GM06990 (cell line): ENCODE measurements around the gene CLEC19A.
"Not testable (repeated sequence)": the region's sequence is repeated elsewhere in the genome, so short reads cannot be mapped to it uniquely, and the experiment has no call there.

Experiments
- DNase-seq: peaks from one replicate; pipeline ENCODE4 v3.0.0-alpha.2; 2011; ENCODE audit not compliant: insufficient read length; ENCODE audit errors: extremely low read depth
- H3K27me3 ChIP-seq: replicated peaks from 2 replicates; pipeline ENCODE4 v1.6.0; 2011; ENCODE audit warnings: low read length; ENCODE audit not compliant: control insufficient read depth, insufficient read depth
- H3K36me3 ChIP-seq: 2 replicates; pipeline ENCODE4 v1.5.1; 2011; ENCODE audit warnings: low read length; ENCODE audit not compliant: control insufficient read depth, insufficient read depth
- H3K4me3 ChIP-seq: replicated peaks from 2 replicates; pipeline ENCODE4 v1.5.1; 2011; ENCODE audit warnings: low read depth, mild to moderate bottlenecking, control low read depth, low read length
- CTCF ChIP-seq: IDR thresholded peaks from 2 replicates; pipeline ENCODE4 v1.5.1; 2011; ENCODE audit warnings: low read length, control low read depth, mild to moderate bottlenecking, inconsistent platforms; ENCODE audit not compliant: insufficient read depth, poor library complexity, severe bottlenecking

The CLEC19A gene

GRCh38 chr16:19308392-19308791, 22.9 kb downstream of the CLEC19A start:
- Histone ChIP-seq H3K36me3 (no peaks in the 10 kb centered on the region), H3K27me3 (no peaks in the 10 kb centered on the region; the same call in none of the 2 replicates), H3K4me3 (no peak overlapping the region)
- no peak for TF ChIP-seq CTCF
- DNase-seq: no peak

- no peak for TF ChIP-seq CTCF
- H3K4me3 ChIP-seq: no peak overlapping the region
- DNase-seq: no peak
- H3K36me3 ChIP-seq: no peaks in the 10 kb centered on the region
- no peaks in the 10 kb centered on the region; the same call in none of the 2 replicates for H3K27me3 ChIP-seq
These were observed 23.6 kb downstream of the CLEC19A start for GRCh38 chr16:19309178-19309577.

GRCh38 chr16:19314718-19315425, 29.3 kb downstream of the CLEC19A start:
- no peaks in the 10 kb centered on the region for H3K36me3 ChIP-seq
- no peaks in the 10 kb centered on the region for H3K27me3 ChIP-seq
- no peak for TF ChIP-seq CTCF
- no peak overlapping the region for H3K4me3 ChIP-seq
- DNase-seq: no peak

- DNase-seq: no peak
- Histone ChIP-seq H3K27me3 (no peaks in the 10 kb centered on the region), H3K4me3 (no peak overlapping the region), H3K36me3 (no peaks in the 10 kb centered on the region)
- TF ChIP-seq CTCF: no peak
These were observed 30.4 kb downstream of the CLEC19A start for GRCh38 chr16:19315889-19316433.

GRCh38 chr16:19316846-19317245, 31.3 kb downstream of the CLEC19A start:
- no peaks in the 10 kb centered on the region for H3K27me3 ChIP-seq
- no peak for TF ChIP-seq CTCF
- no peak for DNase-seq
- H3K36me3 ChIP-seq: no peaks in the 10 kb centered on the region
- H3K4me3 ChIP-seq: no peak overlapping the region

GRCh38 chr16:19321186-19321585, 35.7 kb downstream of the CLEC19A start:
- H3K36me3 ChIP-seq, H3K4me3 ChIP-seq, H3K27me3 ChIP-seq, DNase-seq: not testable (repeated sequence)
